NK-92 (cell line): ENCODE measurements around the gene CAPN8.
"Not testable (repeated sequence)": the region's sequence is repeated elsewhere in the genome, so short reads cannot be mapped to it uniquely, and the experiment has no call there.

Experiments used
- DNase-seq: peaks from one replicate; lab custom pipeline; 2025; ENCODE audit not compliant: unreplicated experiment; lab: John Stamatoyannopoulos, UW

Gene CAPN8

DNA sequence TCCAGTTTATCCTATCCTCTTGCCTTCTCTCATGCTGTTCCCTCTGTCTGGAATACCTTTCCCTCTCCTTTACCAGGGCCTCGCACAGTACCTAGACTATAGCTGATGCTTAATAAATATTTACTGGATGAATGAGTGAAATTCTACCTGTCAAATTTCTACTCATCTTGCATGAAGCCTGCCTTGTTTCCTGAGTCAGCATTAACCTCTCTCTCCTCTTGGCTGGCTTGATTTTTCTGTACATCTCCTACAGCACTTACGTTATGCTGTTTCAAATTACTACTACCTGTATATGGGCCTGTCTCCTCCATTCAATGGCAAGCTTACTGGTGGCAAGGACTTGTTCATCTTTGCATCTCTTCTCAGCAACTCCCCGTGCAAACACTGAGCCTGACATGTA, 130.8 kb downstream of the CAPN8 start:
- no peak for DNase-seq

DNA sequence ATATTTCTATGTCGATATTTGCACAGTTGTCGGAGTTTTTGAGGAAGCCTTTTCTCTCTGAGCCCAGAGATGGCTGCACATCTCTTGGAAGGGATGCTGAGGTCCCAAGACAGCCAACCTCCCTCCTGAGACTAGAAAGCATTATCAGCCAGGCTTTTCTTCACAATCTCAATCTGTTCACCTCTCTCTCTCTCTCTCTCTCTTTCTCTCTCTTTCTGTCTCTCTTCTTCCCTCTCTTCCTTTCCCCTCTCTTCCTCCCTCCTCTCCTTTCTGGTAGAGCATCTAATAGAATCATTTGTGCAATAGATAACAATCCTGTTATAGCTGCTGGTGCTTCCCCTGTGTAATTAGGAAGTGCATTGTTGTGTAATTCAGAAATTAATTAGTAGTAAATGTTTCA, 131.8 kb downstream of the CAPN8 start:
- DNase-seq: no peak

DNA sequence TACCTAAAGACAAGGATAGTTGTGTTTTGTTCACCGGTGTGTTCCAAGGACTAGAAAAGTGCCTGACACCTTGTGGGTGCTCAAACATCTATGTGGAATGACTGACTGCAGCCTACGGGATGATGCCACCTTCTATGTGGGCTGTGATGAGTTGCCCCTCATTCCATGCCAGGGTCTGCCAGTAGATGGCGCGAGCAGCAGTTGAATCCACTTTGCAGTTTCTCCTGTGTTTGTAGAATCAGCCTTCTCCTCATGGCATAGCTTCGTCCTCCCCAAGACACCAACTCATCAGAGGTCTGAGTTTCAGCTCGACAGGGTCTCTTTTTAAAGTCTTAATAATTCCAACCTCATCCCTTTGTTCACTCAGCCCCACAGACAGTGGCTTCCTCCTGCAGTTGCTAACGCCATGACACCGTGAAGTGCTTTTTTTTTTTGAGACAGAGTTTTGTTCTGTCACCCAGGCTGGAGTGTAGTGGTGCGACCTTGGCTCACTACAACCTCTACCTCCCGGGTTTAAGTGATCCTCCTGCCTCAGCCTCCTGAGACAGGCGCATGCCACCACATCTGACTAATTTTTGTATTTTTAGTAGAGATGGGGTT, 133.7 kb downstream of the CAPN8 start:
- DNase-seq: no peak

DNA sequence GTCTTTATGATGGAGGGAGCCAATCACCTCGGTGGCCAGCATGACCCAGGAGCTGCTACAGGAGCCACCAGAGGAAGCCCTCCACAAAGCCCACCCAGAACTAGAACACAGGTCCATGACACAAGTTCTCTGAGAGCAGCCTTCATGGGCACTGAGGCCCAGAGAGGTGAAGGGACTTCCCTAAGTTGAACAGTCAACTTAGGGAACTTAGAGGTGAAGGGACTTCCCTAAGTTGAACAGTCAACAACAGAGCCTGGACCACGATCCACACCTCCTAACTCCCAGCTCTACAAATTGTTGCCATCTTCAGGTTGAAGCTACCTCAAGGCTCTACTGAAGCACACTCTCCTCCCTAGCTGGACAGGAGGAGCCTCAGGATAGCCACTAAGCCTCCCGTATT, 139.5 kb downstream of the CAPN8 start:
- DNase-seq: no peak

DNA sequence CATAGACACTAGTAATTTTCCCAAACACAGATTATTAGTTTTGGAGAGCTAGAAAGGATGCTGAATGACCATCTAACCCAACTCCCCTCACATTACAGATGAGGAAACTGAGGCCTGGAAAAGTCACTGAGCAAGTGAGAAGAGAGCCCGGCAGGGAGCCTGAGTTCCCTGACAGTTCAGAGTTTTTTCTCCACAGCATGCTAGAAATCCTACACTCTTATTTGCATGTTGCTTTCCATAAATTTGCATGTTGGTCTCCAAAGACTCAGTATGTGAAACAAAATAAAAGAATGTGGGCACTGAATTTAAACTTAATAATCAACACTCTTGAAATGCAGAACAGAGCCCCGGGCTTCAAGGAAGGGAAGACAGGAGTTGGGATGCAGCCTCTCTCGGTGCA, 140.0 kb downstream of the CAPN8 start:
- DNase-seq: no peak

DNA sequence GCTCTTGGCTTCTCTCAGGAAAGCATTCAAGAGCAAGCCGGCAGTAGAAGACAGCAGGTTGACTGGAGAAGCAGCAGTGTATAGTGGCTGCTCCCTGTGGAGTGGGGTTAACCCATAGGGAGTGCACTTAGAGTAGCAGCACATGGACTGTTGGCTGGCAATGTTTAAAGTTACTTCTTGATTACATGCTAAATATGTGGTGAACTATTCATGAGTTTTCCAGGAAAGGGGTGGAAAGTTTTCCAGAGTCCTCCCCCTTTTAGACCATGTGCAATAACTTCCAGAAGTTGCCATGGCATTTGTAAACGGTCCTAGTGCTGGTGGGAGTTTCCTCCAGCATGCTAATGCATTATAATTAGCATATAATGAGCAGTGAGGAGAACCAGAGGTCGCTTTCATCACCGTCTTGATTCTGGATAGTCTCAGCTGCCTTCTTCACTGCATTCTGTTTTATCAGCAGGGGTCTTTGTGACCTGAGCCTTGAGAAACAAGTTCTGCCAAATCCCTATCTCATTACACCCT, 140.5 kb downstream of the CAPN8 start:
- DNase-seq: no peak

DNA sequence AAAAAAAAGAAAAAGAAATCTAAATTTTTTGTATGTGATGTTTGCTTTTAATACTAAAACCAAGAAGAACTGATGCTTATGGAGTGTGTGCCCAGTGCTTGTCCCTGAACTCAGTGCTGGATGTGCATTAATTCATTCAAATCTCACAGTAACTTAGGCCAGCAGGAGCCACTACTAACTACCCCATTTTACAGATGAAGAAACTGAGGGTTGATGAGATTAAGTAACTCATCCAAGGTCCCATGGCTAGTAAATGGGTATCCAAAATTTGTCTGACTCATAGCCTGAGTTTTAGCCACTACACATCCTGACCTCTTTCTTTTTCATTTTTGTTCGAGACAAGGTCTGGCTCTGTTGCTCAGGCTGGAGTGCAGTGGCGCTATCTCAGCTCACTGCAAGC, 144.4 kb downstream of the CAPN8 start:
- DNase-seq: no peak

DNA sequence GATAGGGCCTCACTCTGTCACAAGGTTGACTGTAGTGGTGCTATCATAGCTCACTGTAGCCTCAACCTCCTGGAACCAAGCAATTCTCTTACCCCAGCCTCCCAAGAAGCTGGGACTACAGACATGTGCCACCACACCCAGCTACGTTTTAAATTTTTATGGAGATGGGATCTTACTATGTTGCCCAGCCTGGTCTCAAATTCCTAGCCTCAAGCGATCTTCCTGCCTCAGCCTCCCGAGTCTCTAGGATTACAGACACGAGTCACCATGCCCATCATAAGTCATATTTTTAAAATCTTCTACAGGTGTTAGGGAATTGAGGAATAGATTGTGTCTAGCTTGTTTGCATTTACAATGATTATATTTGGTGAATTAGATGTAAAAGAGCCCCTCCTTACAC, 145.3 kb downstream of the CAPN8 start:
- DNase-seq: no peak

DNA sequence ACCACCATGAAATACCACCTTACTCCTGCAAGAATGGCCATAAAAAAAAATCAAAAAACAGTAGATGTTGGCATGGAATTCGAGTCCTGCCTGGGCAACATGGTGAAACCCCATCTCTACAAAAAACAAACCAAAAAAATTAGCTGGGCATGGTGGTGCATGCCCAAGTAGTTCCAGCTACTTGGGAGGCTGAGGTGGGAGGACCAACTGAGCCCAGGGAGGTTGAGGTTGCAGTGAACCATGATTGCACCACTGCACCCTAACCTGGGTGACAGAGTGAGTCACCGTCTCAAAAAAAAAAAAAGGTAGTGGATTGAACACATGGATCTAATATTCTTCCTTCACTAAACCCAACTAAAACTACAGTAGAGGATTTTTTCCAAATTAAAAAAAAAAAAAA, 146.4 kb downstream of the CAPN8 start:
- DNase-seq: no peak

DNA sequence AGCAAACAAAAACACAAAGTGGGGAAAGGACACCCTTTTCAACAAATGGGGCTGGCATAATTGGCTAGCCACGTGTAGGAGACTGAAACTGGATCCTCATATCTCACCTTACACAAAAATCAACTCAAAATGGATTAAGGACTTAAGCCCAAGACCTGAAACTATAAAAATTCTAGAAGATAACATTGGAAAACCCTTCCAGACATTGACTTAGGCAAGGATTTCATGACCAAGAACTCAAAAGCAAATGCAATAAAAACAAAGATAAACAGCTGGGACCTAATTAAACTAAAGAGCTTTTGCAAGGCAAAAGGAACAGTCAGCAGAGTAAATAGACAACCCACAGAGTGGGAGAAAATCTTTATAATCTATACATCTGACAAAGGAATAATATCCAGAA, 146.9 kb downstream of the CAPN8 start:
- not testable (repeated sequence) for DNase-seq

DNA sequence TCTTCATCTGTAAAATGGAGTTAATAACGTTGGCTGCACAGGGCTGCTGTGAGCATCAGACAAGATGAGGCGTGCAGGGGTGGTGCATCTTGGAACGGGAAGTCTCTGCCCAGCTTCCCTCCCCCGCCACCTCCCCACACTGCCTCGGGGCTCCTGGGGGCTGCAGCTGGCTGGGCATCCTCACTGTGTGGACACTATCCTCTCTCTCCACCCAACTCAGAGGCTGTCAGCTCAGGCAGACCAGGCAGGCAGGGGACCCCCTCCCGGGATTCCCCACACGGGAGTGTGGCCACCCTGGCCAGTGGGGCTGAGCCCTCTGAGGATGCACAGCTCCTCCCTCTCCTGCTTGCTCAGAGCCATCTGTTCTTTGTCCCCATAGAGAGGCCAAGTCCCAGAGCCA, 149.6 kb downstream of the CAPN8 start:
- DNase-seq: no peak

DNA sequence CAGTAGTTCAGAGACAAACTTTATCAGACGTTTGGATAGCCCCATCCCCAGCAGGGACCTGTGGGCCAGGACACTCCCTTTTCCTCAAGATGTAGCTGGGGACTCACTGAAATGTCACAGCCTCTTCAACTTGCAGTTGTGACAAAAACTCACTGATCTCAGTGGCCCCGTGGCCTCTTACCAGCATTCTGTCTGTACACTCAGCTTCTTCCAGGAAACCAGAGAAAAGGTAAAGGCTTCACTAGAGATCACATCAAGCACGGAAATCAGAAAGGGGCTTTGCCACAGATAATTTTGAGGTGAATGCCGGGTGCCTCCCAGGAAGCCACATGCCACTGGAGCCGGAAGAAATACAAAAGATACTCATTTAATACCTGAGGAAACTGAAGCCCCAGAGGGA, 150.1 kb downstream of the CAPN8 start:
- no peak for DNase-seq

DNA sequence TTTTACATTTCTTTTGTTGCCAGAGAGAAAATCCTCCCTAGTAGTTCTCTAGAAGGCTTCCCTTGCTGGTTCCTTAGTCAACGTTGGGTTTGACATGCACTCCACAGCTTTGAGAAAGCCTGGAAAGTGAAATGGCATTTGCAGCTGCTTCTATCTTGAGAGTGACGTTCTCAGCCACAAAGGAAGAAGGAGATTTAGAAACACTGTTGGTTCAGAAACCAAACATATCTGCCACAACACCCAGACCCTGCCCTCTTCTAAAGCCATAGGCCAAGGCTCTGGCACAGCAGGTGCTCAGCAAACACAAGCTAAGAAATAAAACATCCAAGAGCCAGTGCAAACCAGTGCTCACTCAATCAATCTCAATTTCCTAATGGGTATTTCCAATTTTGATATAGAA, 150.9 kb downstream of the CAPN8 start:
- DNase-seq: no peak

DNA sequence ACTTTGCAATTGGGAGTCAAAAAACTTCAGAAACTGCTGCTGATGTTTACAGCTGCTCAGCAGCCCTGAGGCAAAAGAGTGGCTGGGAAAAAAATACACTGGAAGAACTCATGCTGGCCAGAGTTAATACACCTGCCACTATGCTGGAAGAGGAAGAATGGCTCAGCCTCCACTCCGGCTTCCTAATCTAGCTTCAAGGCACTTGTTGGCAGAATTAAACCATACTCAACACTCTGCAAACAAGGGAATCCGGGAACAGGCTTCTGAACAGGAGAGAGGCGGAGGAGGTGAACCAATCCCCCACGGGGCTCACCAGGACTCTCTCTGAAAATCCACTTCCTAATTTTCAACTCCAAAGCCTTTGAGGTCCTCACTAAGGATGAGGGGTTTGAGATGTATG, 152.2 kb downstream of the CAPN8 start:
- no peak for DNase-seq

DNA sequence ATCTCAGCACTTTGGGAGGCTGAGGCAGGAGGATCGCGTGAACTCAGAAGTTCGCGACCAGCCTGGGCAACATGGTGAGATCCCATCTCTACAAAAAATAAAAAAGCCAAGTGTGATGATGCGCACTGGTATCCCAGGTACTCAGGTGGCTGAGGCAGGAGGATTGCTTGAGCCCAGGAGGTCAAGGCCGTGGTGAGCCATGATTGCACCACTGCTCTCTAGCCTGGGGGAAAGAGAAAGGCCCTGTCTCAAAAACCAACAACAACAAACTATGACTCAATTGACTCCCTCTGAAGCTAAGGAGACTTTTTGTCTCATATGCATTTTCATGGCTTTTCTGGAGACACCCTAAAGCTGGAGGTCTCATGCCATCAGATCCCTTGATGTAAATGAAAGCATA, 153.4 kb downstream of the CAPN8 start:
- DNase-seq: no peak

DNA sequence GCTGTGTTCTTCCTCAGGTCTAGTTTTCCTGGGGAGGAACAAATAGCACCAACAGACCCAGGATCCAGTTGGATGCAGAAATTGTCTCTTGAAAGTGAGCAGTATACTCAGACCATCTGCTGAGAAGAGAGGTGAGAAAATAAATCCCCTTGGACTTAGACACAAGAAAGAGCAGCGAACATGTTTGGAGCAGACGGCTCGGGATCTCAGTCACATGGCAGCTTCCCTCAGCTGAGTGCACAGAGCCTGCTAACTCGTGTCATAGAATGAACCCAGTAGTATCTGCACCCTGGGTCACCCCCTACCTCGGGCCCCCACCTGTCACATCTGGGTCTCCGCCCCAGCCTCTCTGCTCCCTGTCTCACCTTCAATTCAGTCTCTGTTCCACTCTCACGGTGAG, 156.7 kb downstream of the CAPN8 start:
- DNase-seq: no peak

DNA sequence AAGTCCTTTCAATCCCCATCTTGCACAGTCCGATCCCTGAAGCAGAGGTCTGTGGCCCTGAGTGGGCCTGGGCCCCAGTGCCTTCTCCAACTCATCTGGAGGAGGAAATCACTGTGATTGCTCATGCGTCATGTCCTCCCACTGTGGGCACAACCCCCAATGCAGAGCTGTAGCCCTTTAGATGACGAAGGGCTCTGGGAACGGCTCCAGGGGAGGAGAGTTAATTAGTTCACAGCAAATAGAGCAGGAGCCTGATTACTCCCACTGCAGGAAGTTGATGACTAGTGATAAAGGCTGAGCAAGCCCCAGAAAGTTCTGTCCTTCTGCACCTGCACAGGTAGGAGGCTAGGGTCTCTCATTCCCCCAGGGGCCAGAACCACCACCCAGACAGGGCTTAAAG, 160.8 kb downstream of the CAPN8 start:
- DNase-seq: no peak

DNA sequence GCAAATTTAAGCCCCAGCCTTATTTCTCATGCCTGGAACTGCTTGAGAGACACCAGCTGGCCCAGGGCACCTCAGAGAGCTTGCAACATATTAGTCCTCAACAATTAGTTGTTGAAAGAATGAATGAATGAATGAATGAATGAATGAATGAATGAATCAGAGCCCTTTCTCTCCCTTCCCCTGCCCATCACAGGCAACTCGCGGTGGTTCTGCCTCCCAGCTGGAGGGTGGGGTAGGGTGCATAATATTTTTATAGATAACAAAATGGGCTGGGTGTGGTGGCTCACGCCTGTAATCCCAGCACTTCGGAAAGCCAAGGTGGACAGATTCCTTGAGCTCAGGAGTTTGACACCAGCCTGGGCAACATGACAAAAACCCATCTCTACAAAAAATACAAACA, 162.2 kb downstream of the CAPN8 start:
- no peak for DNase-seq

DNA sequence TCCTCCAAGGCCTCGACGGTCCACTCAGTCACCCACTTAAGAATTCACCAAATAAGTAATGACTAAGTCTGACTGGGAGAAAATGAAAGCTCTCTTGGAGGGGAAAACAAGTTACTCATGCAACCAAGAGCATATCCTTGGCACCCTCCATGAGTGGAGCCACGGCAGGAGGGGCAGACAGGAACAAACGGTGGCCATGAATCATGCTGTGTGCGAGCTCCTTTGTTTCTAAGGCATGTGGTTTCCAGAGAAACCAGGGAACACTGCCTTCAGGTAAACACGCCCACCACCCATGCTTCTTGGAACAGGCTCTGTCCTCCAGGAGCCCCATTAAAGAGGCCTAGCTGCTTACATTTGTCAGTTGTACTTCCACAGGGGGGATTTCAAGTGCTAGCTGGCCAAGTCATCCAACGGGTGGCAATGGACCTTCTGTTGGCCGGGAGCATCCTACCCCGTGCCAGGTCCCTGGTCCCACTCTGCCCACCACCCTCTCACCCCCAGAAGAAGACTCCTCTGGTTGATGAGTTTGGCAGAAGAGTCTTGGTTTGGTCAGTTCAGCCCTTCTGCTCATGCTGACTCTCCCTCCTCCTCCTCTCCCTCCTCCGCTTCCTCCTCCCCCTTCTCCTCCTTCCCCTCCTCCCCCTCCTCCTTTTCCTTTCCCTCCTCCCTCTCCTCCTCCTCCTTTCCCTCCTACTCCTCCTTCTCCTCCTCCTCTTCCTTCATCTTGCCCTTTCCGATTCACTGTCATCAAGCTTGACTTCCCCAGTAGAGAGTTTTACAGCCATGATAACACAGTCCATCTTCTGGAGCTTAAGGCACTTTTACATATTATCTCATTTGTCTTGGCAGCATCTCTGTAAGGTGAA, 164.7 kb downstream of the CAPN8 start:
- no peak for DNase-seq

DNA sequence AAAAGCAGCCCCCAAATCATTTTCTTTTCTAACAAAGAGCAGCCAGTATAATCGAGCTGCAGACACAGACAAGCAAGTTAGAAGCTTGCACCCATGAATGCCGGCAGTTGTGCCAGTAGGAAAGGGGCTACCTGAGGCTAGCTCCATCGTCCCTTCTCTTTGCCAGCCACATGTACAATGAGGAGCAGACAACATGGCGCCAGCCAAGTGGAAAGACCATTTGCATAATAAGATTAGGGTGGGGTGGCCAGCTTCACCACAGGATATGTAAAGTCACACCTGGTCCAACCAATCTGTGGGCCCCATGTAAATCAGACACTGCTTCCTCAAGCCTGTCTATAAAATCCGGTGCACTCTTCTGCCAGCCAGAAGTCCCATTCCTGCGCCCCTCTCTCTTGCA, 168.6 kb downstream of the CAPN8 start:
- no peak for DNase-seq

DNA sequence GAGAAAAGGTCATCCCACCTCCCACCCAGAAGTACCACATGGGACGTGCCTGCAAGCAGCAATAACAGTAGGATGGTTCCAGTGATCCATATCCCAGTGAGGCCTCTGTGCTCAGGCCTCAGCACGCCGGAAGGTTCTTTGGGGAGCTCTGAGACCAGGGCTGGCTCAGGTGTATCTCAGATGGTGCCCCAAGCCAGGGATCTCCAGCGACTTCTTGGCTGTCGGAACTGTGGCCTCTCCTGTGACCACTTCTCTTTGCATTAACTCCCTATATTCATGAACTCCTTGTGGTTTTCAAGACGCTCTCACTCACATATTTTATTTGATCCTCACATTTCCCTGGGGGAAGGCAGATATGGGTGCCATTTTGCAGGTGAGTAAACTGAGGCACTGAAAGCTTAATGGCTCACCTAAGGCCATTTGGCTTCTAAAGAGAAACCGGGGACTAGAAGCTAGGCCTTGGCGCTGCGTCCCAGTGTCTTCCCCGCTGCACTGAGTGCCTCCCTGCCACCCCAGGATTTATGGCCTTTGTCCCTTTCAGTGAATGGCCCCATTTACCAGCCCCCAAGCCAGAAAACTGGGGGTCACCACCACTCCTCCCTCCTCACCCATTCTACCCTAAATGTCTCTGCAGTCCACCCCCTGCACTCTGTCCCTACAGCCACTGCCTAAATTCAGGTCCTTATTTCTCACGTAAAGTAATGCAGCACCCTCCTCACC, 170.4 kb downstream of the CAPN8 start:
- DNase-seq: no peak

DNA sequence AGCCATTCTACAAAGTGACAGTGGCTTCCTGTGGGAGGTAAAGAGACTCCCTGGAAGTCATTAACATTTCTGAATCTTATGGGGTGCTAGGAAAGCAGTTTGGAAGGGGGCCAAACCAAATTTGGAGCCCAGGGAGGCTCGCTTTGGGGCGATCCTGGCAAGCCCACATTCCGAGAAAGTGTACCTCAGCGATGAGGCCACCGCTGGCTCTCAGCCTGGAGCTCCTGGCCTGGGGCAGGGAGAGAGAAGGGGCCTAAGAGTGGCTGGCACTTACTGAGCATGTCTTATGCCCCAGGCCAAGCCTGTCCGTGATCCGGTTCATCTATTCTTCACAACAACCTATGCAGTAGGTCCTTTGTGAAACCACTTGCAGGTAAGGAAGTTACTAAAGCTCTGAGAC, 173.5 kb downstream of the CAPN8 start:
- no peak for DNase-seq
